GM21576 (cell line): ENCODE data around the gene CDK5R2.

ENCODE experiments used
- ATAC-seq: cut with Tn5 transposase; IDR thresholded peaks from one replicate; pipeline ENCODE4 v1.9.1; 2021; ENCODE audit warnings: mild to moderate bottlenecking, moderate library complexity; ENCODE audit not compliant: unreplicated experiment

The CDK5R2 gene

DNA sequence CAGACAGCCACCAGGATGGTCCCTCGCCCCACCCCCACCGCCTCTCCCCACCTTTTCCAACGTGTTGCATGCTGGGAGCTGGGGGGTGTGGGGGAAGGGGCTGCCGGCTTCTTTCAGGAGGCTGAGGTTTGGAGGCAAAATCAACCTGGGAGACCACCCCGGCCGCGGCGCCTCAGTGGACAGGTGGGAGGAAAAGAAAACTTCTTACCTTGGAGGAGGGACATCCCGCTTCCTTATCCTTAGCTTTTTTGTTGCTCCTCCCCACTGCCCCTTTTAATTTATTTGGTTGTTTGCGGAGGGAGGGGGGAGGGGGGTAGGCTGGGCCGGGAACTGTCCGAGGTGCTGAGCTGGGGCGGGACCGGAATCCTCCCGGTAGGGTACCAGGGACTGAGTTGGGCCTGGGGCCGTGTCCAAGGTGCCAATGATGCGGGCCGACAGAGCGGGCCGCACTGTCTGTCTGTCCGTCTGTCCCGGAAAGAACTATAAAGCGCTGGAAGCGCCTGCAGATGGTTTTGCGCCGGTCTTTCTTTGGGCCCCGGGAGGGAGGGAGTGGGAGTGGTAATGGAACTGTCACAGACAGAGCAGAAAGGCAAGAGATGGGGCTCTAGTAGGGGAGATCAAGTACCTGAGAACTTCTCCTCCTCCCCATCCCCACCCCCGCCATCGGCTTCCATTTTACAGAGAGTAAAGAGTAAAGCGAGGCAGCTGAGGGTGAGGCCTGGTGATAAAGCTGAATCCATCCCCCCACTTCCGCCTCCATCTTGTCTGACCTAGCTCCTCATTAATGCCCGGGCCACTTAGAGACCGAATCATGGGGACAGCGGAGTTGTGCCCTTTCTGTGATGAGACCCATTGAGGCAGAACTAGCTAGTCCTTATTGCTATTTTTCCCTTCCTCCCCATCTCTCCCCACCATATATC is 2.4 kb downstream of the CDK5R2 start:
- ATAC-seq, result no peak

- no peak for ATAC-seq
Measured at GRCh38 chr2:218962859-218963492, 3.5 kb downstream of the CDK5R2 start.

DNA sequence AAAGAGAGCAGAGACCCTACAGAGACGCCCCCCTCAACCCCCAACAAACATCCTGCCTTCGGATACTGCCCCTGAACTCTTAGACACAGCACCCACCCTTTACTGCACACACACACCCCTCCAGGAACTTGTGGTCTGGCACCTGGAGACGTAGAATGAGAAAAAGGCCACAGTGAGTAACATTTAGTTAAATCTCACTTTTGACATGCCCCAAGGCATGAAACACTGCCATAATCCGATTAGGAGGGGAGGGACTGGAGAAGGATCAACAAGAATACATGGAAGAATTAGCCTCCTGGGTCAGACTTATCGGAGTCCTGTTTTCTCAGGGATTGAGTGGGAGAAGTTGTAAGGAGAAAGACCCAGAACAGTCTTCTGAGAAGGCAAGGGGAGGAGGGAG is 4.1 kb downstream of the CDK5R2 start:
- no peak for ATAC-seq

DNA sequence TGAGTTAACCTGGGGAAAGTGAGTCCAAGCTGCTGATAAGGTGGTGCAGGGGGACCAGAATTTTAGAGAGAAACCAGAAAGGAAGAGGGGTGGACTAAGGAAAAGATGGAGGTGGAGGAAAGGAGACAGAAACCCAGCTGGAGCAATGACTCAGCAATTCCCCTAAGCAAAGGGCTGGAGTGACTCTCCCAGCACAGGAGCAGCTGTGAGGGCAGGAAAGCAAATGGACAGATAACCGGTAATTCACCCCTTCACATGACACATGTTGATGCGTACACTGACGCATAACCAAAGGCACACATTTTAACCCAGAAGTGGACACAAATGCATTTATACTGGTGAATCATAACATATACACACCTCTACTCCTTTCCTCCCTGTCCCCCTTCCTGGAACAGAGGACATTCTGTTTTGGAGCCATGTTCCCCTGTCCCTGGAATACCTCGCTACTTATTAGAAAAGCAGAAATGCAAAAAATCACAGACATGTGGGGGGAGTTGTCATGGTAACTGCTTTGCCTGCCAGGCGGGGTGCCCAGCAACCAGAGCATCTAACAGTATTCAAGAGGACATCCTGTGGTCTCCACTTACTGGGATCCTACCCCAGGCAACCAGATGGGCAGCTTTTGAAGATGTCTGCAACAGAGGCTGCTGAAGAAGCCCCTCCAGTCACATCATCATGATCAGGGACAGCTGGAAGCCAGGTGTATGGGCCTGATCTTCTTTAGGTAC is 4.7 kb downstream of the CDK5R2 start:
- ATAC-seq, result no peak

GRCh38 chr2:218970894-218971293 is 11.4 kb downstream of the CDK5R2 start:
- no peak for ATAC-seq

- no peak for ATAC-seq
Measured at GRCh38 chr2:218975060-218975777, 15.8 kb downstream of the CDK5R2 start.

DNA sequence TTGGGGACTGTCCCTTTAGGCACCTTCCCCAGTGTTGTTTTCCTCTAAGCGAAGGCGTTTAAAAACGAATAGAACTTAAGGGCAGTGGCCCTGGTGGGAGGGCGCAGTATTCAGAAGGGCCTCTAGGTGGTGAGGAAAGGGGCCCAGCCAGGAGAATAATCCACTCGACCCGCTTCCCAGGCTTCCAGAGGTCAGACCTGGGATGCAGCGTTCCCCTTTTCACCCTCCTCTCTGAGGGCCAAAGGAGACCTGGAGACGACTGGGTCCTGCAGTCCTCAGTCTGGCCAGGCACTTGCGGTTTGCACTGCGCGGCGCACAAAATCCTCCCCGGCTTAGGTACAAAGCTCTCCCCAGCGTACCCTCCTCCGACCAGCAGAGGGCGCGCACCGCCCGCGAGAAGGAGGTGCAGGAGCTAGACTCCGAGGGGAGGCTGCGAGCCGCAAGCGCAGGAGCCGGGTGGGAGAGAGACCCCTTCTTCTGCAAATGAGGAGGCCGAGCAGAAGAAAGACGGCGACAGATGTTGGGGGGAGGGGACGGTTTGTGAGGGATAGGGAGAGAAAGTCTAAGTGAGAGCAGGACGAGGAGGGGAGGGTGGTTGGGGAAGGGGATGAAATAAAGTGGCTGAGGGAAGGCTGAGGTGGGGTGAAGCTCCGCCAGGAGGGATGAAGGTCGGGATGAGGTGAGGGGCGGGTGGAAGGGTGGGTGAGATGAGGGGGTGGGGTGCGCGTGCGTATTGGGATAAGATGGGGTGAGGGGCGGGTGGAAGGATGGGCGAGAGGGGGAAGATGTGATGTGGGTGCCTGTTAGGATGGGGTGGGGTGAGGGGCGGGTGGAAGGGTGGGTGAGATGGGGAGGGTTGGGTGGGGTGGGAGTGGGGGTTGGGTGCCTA is 20.6 kb downstream of the CDK5R2 start:
- ATAC-seq, result peak; percentile 87

GRCh38 chr2:218980735-218981389 is 21.4 kb downstream of the CDK5R2 start:
- no peak for ATAC-seq

DNA sequence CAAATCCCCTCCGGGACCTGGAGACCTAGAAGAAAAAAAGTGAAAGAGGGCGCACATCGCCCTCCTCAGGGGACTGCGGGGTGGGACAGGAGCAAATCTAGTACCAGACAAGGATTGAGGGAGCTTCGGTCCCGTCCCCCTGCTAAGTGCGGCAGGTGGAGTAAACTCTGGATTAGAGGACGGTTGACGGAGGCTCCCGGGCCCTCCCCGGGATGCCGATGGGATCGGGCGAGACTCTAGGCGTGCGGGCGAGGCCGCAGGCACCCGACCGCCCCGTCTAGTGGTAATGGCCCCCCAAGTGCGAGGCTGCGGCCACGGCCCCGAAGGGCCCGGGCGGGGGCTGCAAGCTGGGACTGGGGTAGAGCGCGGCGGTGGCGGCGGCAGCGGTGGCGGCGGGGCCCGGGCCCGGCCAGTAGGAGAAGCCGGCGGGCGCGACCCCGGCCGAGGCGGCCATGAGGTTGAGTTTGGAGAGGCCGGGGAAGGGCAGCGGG is 22.0 kb downstream of the CDK5R2 start:
- ATAC-seq, result no peak

DNA sequence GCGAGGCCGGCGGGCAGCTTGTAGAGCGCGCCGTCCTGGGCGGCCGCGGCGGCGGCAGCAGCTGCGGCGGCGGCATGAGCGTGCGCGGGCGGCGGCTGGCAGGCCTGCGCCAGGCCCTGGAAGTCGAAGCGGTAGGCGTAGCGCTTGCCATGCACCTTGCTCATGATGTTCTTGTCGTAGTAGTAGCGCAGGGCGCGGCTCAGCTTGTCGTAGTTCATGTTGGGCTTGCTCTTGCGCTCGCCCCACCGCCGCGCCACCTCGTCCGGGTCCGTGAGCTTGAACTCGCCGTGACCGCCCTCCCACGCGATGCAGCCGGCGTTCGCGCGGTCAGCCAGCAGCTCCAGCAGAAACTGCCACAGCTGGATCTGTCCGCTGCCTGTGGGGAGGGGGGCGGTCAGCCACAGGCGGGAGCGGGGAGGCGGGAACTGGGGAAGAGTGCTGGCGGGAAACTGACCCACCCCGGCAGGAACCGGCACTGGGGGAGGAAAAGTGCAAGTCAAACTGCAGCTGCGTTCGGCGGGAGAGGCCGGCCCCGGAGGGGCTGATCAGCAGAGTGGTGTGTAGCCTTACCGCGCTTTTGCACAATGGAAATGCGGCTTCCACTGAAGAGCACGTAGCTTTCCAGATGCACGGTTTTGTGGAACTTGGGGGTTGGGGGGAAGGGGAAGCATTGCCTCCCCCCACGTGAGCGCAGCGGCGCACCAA is 22.6 kb downstream of the CDK5R2 start:
- ATAC-seq, result no peak

GRCh38 chr2:218982586-218983262 is 23.3 kb downstream of the CDK5R2 start:
- ATAC-seq, result no peak

- ATAC-seq, result no peak
Measured at GRCh38 chr2:218983263-218983933, 23.9 kb downstream of the CDK5R2 start.

DNA sequence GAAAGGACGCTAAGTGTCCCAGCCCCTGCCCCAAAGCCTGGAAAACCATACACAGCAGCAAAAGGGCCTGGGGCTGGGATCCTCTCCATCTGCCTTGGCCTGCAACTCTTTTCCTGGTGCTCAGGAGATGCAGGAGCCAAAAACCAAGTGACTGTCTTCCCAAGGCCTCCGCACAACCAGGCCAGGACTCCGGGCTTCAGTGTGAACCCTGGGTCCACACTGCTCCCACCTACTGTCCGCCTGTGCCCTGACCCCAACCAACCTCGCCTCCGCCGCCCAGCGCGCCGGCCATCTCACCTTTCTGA is 24.4 kb downstream of the CDK5R2 start:
- no peak for ATAC-seq

- ATAC-seq, result no peak
Measured at GRCh38 chr2:218984239-218985020, 25.0 kb downstream of the CDK5R2 start.

GRCh38 chr2:218985021-218985324 is 25.5 kb downstream of the CDK5R2 start, which contains the start of gene FEV:
TSS of gene FEV (minus strand) at chr2:218985184. CDS start at chr2:218985075, 109 bp downstream.
- no peak for ATAC-seq

DNA sequence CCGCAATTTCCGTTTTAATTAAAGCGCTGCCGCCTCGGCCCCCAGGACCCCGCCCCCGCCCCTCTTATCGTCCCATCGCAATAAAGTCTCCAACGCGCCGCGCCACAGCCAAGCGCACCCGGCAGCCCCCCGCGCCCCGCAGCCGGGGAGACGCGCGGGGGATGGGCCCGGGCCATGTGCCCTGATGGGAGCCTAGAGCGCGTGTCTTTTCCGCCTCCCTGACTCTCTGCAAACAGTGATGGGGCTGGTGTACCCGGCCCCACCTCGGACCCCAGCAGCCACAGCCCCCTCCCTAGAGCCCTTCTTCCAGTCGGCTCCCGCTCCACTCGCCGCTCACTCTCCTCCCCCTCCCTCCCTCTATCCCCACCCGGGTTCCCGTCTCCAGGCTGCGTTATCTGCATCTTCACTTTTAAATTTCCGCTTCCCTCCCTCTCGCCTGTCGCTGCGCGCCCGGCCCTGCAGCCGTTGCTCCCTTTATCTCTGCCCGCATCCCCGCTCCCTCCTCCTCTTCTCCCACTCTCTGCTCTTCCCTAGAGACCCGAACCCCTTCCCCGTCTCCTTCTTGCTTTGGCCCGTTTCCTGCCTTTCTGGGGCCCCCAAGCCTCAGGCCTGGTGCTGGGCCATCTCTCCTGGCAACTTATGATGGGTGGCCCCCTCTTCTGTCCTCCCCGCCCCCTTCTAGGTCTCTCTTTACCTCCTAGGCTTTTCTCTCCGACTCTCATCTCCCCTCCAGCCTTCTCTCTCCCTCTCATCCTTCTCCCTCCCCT is 26.0 kb downstream of the CDK5R2 start:
- no peak for ATAC-seq
